Midbrain (tissue), 1 donor: Measurements from ENCODE around the gene GPX1.

Experiments used
- DNase-seq: peaks from one replicate; lab custom pipeline; 2025; lab: John Stamatoyannopoulos, UW

Gene GPX1

DNA sequence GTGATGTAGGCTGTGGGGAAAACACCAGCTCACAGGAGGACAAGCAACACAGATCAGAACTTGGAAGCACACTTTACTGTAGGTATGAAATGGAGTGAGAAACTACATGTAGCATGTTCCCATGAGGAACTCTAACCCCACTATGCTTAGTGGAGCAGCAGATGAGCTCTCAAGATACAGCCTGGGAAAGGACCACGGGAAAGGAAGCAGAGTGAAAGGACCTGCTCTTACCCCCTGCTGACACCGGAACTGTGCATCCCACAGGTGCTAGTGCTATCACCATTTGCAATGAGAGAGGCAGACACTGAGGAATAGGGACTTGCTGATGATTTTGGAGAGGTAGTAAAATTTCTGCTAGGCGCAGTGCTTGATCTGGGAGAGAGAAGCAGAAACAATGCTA lies 46.9 kb downstream of the GPX1 start:
- no peak for DNase-seq

DNA sequence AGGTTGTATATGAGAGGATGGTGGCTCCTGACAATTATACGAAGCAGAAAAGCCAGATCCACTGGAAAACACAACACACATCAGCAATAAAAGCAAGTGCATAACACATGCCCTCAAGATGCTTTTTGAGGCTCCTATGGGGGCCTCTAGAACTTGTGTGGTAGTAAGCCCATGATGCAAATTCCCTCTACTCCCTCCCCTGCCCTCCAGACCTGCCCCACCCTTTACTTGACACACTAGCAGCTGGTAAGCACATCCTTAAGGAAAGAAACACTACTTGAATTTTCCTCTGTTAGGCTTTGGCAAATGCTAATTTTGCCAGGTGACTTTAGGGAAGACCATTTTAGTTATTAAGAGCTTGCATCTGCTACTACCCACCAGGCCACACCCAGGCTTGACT lies 47.5 kb downstream of the GPX1 start:
- DNase-seq, result no peak
